ENCODE data around the gene ABCB11.

ABCB11 gene

DNA sequence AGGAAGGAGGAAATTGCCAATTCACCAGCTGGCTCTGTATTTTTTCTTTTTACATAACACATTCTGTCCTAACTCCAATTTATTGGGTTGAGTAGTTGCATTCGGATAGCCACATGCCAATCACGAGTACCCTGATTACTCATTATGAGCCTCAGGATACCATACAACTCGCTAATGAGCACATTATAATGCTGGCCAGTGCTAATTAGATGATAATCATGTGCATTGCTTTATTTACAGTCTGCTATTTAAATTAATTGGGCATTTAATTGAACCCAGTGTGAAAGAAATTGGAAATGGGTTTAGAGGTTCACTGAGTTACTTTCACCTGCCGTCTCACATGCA lies 114.8 kb downstream of the ABCB11 start:
- peaks cover 2% of the 10 kb centered on the region for H3K9me3 ChIP-seq (ENCODE audit: insufficient read depth, low read depth, low read length)
- no peaks in the 10 kb centered on the region for H3K4me1 ChIP-seq (ENCODE audit: control insufficient read depth in 1 of 2, insufficient read depth in 2 of 2, low read length in 2 of 2)
- H3K23ac ChIP-seq (ENCODE audit: low read length), result no peak overlapping the region
- no peak overlapping the region for H3K27ac ChIP-seq (ENCODE audit: low read depth, low read length)
- H3K18ac ChIP-seq (ENCODE audit: low read length), result no peak overlapping the region
- no CpG with 5 or more reads among the region's 4 CpGs for WGBS (ENCODE audit: extremely low coverage, insufficient coverage, insufficient read length)
- no peak overlapping the region for H2BK12ac ChIP-seq (ENCODE audit: low read length)
- H3K9ac ChIP-seq (ENCODE audit: low read length), result no peak overlapping the region
- no peak overlapping the region for H2BK5ac ChIP-seq (ENCODE audit: low read depth, low read length, poor library complexity)
- H4K12ac ChIP-seq (ENCODE audit: low read depth, low read length), result no peak overlapping the region
- H2AFZ ChIP-seq (ENCODE audit: insufficient read depth, low read length, poor library complexity), result no peak overlapping the region
- no peaks in the 10 kb centered on the region for H3K79me2 ChIP-seq (ENCODE audit: control insufficient read depth, insufficient read depth, low read length, poor library complexity)
- H2BK120ac ChIP-seq (ENCODE audit: insufficient read depth, low read length, poor library complexity), result no peak overlapping the region
- no peak overlapping the region for H4K91ac ChIP-seq (ENCODE audit: low read depth, low read length)
- no peak for DNase-seq
- H3K79me1 ChIP-seq (ENCODE audit: low read length), result no peaks in the 10 kb centered on the region
- no peak overlapping the region for H3K4me3 ChIP-seq (ENCODE audit: low read depth, low read length)
- H3K14ac ChIP-seq (ENCODE audit: low read length), result no peak overlapping the region
- no peak overlapping the region for H3K4me2 ChIP-seq (ENCODE audit: low read length)
- H3K27me3 ChIP-seq (ENCODE audit: insufficient read depth, low read length), result no peaks in the 10 kb centered on the region
- no peak overlapping the region for H3K4ac ChIP-seq (ENCODE audit: low read depth, low read length)
- H4K8ac ChIP-seq (ENCODE audit: low read depth, low read length), result no peak overlapping the region
- H3K36me3 ChIP-seq (ENCODE audit: control insufficient read depth in 1 of 2, insufficient read depth in 2 of 2, low read length in 2 of 2), result no peaks in the 10 kb centered on the region
- no peak overlapping the region for H2AK5ac ChIP-seq (ENCODE audit: low read length)

DNA sequence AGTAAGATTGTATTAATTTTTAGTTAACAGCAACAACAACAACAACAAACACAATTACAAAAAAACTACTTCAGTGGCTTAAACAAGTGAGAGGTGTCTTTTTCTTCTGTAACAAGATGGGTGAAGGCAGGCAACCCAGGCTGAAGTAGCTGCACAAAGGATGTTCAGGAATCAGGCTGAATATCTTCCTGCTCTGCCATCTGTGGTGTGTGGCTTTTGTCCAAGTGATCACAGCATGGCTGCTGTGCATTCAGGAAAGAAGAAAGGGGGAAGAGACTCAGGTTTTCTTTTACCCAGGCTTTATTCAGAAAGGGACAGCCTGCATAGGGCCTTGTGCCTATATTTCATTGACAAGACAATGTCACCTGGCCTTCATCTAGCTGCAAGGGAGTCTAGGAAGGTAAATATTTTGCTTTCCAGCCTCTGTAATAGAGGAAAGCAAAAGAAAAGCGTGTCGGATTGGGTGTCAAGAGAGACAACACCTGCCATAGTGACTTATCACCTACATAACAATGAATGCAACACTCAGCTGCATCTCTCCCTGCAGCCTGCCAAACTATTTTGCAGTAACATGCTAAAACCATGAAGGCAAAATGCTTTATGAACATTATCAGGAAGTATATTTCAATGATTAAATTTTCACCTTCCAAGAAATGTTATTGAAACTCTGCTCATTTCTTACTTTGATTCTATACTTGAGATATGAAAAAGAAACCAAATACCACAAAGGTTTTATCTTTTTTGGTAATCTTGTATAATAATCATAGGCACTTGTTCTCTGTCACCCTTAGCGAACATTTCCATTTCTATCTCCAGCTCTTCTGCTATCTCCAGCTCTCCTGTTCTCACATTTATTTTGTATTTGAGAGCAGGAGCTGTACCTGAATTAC lies 115.4 kb downstream of the ABCB11 start:
- Histone ChIP-seq H2AK5ac (ENCODE audit: low read length) (no peak overlapping the region), H3K36me3 (ENCODE audit: control insufficient read depth in 1 of 2, insufficient read depth in 2 of 2, low read length in 2 of 2) (no peaks in the 10 kb centered on the region), H3K18ac (ENCODE audit: low read length) (no peak overlapping the region), H3K4me2 (ENCODE audit: low read length) (no peak overlapping the region), H3K4me3 (ENCODE audit: low read depth, low read length) (no peak overlapping the region), H4K91ac (ENCODE audit: low read depth, low read length) (no peak overlapping the region), H2BK12ac (ENCODE audit: low read length) (no peak overlapping the region), H3K79me1 (ENCODE audit: low read length) (no peaks in the 10 kb centered on the region), H3K27ac (ENCODE audit: low read depth, low read length) (no peak overlapping the region), H3K4ac (ENCODE audit: low read depth, low read length) (no peak overlapping the region), H2BK120ac (ENCODE audit: insufficient read depth, low read length, poor library complexity) (no peak overlapping the region), H2BK5ac (ENCODE audit: low read depth, low read length, poor library complexity) (no peak overlapping the region), H4K8ac (ENCODE audit: low read depth, low read length) (no peak overlapping the region), H3K79me2 (ENCODE audit: control insufficient read depth, insufficient read depth, low read length, poor library complexity) (no peaks in the 10 kb centered on the region), H3K4me1 (ENCODE audit: control insufficient read depth in 1 of 2, insufficient read depth in 2 of 2, low read length in 2 of 2) (no peaks in the 10 kb centered on the region), H4K12ac (ENCODE audit: low read depth, low read length) (no peak overlapping the region), H3K14ac (ENCODE audit: low read length) (no peak overlapping the region), H3K9ac (ENCODE audit: low read length) (no peak overlapping the region), H3K9me3 (ENCODE audit: insufficient read depth, low read depth, low read length) (peaks cover 2% of the 10 kb centered on the region), H2AFZ (ENCODE audit: insufficient read depth, low read length, poor library complexity) (no peak overlapping the region), H3K27me3 (ENCODE audit: insufficient read depth, low read length) (no peaks in the 10 kb centered on the region), H3K23ac (ENCODE audit: low read length) (no peak overlapping the region)
- no CpG with 5 or more reads among the region's 3 CpGs for WGBS (ENCODE audit: extremely low coverage, insufficient coverage, insufficient read length)
- no peak for DNase-seq

DNA sequence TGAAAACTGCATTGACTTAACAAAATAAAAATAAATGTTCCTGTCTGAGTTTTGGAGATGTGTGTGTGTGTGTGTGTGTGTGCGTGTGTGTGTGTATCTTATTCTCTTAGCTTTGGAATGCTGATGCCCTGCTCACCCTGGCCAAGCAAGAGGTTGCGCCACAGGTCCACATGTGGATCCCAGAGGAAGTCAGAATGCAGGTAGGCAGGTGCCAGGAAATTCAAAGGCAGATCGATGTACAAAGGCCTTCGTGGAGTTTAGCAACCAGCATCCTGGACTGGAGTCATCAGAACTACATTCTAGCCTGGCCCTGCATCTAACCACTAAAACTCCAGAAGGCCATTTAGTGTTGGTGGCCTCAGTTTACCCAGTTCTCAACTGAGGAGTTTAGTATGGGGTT lies 117.6 kb downstream of the ABCB11 start:
- H3K14ac ChIP-seq (ENCODE audit: low read length), result no peak overlapping the region
- no peaks in the 10 kb centered on the region for H3K4me1 ChIP-seq (ENCODE audit: control insufficient read depth in 1 of 2, insufficient read depth in 2 of 2, low read length in 2 of 2)
- H3K79me2 ChIP-seq (ENCODE audit: control insufficient read depth, insufficient read depth, low read length, poor library complexity), result no peaks in the 10 kb centered on the region
- H3K4me3 ChIP-seq (ENCODE audit: low read depth, low read length), result no peak overlapping the region
- H3K9me3 ChIP-seq (ENCODE audit: insufficient read depth, low read depth, low read length), result peaks cover 2% of the 10 kb centered on the region
- H3K4ac ChIP-seq (ENCODE audit: low read depth, low read length), result no peak overlapping the region
- no peak overlapping the region for H2BK5ac ChIP-seq (ENCODE audit: low read depth, low read length, poor library complexity)
- H3K9ac ChIP-seq (ENCODE audit: low read length), result no peak overlapping the region
- H3K18ac ChIP-seq (ENCODE audit: low read length), result no peak overlapping the region
- H2BK12ac ChIP-seq (ENCODE audit: low read length), result no peak overlapping the region
- no peaks in the 10 kb centered on the region for H3K36me3 ChIP-seq (ENCODE audit: control insufficient read depth in 1 of 2, insufficient read depth in 2 of 2, low read length in 2 of 2)
- H4K91ac ChIP-seq (ENCODE audit: low read depth, low read length), result no peak overlapping the region
- no peak overlapping the region for H2AK5ac ChIP-seq (ENCODE audit: low read length)
- no peak overlapping the region for H4K8ac ChIP-seq (ENCODE audit: low read depth, low read length)
- no peak overlapping the region for H3K27ac ChIP-seq (ENCODE audit: low read depth, low read length)
- H3K79me1 ChIP-seq (ENCODE audit: low read length), result no peaks in the 10 kb centered on the region
- H3K27me3 ChIP-seq (ENCODE audit: insufficient read depth, low read length), result no peaks in the 10 kb centered on the region
- DNase-seq, result peak; percentile 83 to 85
- no peak overlapping the region for H3K23ac ChIP-seq (ENCODE audit: low read length)
- no peak overlapping the region for H4K12ac ChIP-seq (ENCODE audit: low read depth, low read length)
- no CpG with 5 or more reads among the region's 4 CpGs for WGBS (ENCODE audit: extremely low coverage, insufficient coverage, insufficient read length)
- no peak overlapping the region for H3K4me2 ChIP-seq (ENCODE audit: low read length)
- H2AFZ ChIP-seq (ENCODE audit: insufficient read depth, low read length, poor library complexity), result no peak overlapping the region
- no peak overlapping the region for H2BK120ac ChIP-seq (ENCODE audit: insufficient read depth, low read length, poor library complexity)

DNA sequence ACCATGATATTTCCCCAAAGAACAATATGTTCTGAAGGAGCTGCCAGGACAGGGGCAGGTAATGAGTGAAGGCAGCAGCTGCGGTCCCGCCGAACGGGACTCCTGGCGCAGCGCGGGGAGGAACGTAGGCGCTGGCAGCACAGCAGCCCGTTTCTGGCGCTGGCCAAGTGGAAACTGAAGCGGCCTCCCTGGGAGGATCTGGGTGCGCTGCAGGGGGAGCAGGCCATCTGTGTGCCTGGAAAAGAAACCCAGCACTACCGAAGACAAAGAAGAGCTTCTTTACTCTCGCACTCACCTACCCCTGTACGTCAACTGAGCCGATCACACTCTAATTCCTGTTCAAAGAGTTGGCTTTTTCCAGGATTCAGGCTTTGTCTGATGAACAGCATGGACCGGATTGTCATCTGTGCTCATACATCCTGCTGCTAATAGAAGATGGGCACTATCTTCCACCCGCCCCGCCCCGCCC lies 118.2 kb downstream of the ABCB11 start:
- Histone ChIP-seq H3K27ac (ENCODE audit: low read depth, low read length) (no peak overlapping the region), H3K14ac (ENCODE audit: low read length) (no peak overlapping the region), H2AFZ (ENCODE audit: insufficient read depth, low read length, poor library complexity) (peak overlapping the region; percentile 5), H3K18ac (ENCODE audit: low read length) (no peak overlapping the region), H3K4me2 (ENCODE audit: low read length) (peak overlapping the region; percentile 45), H3K79me1 (ENCODE audit: low read length) (no peaks in the 10 kb centered on the region), H3K4ac (ENCODE audit: low read depth, low read length) (no peak overlapping the region), H3K4me1 (ENCODE audit: control insufficient read depth in 1 of 2, insufficient read depth in 2 of 2, low read length in 2 of 2) (no peaks in the 10 kb centered on the region), H3K36me3 (ENCODE audit: control insufficient read depth in 1 of 2, insufficient read depth in 2 of 2, low read length in 2 of 2) (no peaks in the 10 kb centered on the region), H2BK120ac (ENCODE audit: insufficient read depth, low read length, poor library complexity) (no peak overlapping the region), H3K9ac (ENCODE audit: low read length) (no peak overlapping the region), H3K4me3 (ENCODE audit: low read depth, low read length) (no peak overlapping the region), H4K12ac (ENCODE audit: low read depth, low read length) (no peak overlapping the region), H3K9me3 (ENCODE audit: insufficient read depth, low read depth, low read length) (peaks cover 2% of the 10 kb centered on the region), H3K79me2 (ENCODE audit: control insufficient read depth, insufficient read depth, low read length, poor library complexity) (no peaks in the 10 kb centered on the region), H4K91ac (ENCODE audit: low read depth, low read length) (no peak overlapping the region), H2BK12ac (ENCODE audit: low read length) (no peak overlapping the region), H4K8ac (ENCODE audit: low read depth, low read length) (no peak overlapping the region), H3K23ac (ENCODE audit: low read length) (no peak overlapping the region), H3K27me3 (ENCODE audit: insufficient read depth, low read length) (no peaks in the 10 kb centered on the region), H2BK5ac (ENCODE audit: low read depth, low read length, poor library complexity) (no peak overlapping the region), H2AK5ac (ENCODE audit: low read length) (no peak overlapping the region)
- WGBS (ENCODE audit: extremely low coverage, insufficient coverage, insufficient read length), result no CpG with 5 or more reads among the region's 21 CpGs
- peak in 1 of 2 donors; percentile 18 for DNase-seq
